ENCODE measurements around the gene AQP7. TPM values are rescaled to one million over a fixed set of nuclear protein-coding genes. Genes with fewer than 3 reads are reported as not detected.
"Not testable (repeated sequence)": the region's sequence is repeated elsewhere in the genome, so short reads cannot be mapped to it uniquely, and the experiment has no call there.

Gene AQP7
- total and polyA plus RNA-seq, 4 donors = 0.33 to 3.1 (median 1.0) TPM

DNA sequence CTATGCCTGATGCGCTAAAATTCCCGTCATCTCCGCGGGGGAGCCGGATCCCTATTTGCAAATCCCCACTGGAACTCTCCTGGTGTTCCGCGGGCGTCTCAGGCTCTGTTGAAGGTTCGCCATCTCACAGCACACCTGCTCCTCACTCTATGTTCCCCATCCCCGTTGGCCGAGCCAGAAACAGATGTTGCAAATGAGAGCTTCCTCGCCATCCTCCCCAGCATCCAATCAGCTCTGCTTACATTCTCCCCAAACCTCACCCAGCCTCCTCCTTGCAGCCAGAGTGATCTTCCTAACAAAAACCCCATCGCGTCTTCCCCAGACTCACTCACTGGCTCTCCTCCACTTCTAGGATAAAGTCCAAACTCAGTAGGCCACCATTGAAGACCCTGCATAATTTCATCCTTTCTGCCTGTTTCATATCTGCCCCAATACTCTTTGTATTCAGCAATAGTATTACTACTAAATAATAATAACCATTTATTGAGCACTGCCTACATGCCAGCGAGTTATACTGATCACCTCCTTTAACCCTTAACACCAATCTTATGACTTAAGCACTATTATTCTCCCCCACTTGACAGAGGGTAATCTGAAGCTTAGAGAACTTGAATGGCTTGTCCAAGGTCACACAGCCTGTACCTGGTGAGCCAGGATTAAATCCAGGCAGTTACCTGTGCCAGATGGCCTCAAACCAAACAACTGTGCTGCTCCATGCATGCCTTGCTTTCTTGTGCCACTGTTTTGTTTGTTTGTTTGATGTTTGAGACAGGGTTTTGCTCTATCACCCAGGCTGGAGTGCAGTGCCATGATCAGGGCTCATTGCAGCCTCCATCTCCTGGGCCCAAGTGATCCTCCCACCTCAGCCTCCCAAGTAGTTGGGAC, 14.0 kb downstream of the AQP7 start:
- peaks cover 13% of the 10 kb centered on the region for H3K4me1 ChIP-seq (ENCODE audit: control insufficient read depth, insufficient read depth, low read length)
- H3K9me3 ChIP-seq (ENCODE audit: control insufficient read depth, insufficient read depth, low read length) = no peaks in the 10 kb centered on the region
- DNase-seq (ENCODE audit: low read depth in 4 of 6, low spot score in 6 of 6) = peak in 2 of 6 donors; percentile 18 to 51
- H3K27ac ChIP-seq (ENCODE audit: low read depth, low read length) = no peak overlapping the region
- H3K36me3 ChIP-seq (ENCODE audit: control insufficient read depth, insufficient read depth, low read length) = no peaks in the 10 kb centered on the region
- no peaks in the 10 kb centered on the region for H3K27me3 ChIP-seq (ENCODE audit: control insufficient read depth, insufficient read depth, low read length)
- 60% methylated on average over 15 of the region's 15 CpGs for WGBS (ENCODE audit: insufficient coverage)
- no peak overlapping the region for H3K4me3 ChIP-seq (ENCODE audit: low read depth, low read length)

DNA sequence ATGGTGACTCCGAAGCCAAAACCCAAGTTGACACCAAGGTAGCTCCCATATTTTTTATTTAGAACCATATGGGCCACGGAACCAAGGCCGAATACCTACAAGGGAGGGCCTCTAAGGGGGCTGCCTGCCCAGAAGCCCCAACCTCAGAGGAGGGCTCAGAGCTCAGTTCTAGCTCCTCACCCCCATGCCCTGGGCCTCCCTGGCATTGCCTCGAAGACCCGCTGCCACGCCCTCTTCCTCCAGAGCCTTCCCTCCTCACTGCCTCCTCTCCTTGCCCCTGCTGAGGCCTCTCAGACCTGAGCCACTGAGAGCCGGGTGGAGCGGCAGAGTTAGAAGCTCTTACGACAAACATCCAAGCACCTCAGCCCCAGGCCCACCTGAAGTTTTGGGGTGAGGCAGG, 15.4 kb downstream of the AQP7 start:
- H3K4me1 ChIP-seq (ENCODE audit: control insufficient read depth, insufficient read depth, low read length) = peaks cover 13% of the 10 kb centered on the region
- DNase-seq (ENCODE audit: low read depth in 4 of 6, low spot score in 6 of 6) = not testable (repeated sequence)
- WGBS (ENCODE audit: insufficient coverage) = 92% methylated on average over 7 of the region's 9 CpGs

DNA sequence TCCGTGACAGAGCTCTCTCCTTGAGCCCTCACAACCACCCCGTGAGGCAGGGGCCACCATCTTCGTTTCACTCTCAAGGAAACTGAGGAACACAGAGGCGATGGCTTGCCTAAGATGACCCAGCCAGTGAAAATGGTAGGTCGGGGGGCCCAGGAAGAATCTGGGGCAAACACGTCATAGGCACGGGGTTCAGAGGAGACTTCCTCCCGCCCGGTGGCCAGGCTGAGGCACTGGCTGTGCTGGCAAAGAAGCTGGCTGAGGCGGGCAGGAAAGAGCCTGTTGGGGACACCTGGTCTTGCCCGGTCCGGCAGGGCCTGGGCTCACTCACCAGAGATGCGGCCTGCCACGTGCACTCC, 15.7 kb downstream of the AQP7 start:
- not testable (repeated sequence) for DNase-seq (ENCODE audit: low read depth in 4 of 6, low spot score in 6 of 6); H3K27me3 ChIP-seq (ENCODE audit: control insufficient read depth, insufficient read depth, low read length); H3K36me3 ChIP-seq (ENCODE audit: control insufficient read depth, insufficient read depth, low read length); H3K27ac ChIP-seq (ENCODE audit: low read depth, low read length); H3K9me3 ChIP-seq (ENCODE audit: control insufficient read depth, insufficient read depth, low read length); H3K4me3 ChIP-seq (ENCODE audit: low read depth, low read length)
- peaks cover 13% of the 10 kb centered on the region for H3K4me1 ChIP-seq (ENCODE audit: control insufficient read depth, insufficient read depth, low read length)
- WGBS (ENCODE audit: insufficient coverage) = 93% methylated on average over 10 of the region's 14 CpGs

More for the DNA sequence above, 15.4 kb downstream of the AQP7 start:
- H3K27ac ChIP-seq (ENCODE audit: low read depth, low read length); H3K4me3 ChIP-seq (ENCODE audit: low read depth, low read length); H3K27me3 ChIP-seq (ENCODE audit: control insufficient read depth, insufficient read depth, low read length); H3K36me3 ChIP-seq (ENCODE audit: control insufficient read depth, insufficient read depth, low read length); H3K9me3 ChIP-seq (ENCODE audit: control insufficient read depth, insufficient read depth, low read length): not testable (repeated sequence)

DNA sequence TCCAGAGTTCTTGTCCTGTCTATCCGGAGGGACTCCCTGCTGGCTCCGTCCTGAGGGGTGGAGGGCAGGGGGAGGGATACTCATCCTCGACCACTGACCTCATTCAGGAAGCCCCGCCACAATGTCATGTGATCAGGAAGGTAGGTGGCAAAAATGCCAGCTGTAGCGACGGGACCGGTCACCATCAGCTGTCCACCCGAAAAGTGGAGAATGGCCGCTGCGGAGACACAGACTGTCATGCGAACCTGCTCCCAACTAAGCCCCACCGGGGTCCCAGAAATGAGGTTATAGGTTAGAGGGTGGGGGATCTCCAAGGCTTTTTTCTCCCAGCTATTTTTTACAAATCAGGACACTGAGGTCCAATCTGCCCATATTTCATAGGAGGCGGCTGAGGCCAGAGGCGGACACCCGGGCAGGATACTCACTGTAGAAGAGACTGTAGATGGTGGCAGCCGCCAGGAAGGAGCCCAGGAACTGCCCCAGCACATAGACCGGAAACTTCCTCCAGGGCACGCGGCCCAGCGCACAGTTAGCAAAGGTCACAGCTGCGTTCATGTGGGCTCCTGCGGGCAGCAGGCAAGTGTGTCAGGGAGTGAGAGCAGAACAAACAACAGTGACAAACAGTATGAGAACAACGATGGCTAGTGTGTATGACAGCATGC, 16.3 kb downstream of the AQP7 start:
- H3K4me1 ChIP-seq (ENCODE audit: control insufficient read depth, insufficient read depth, low read length) = peaks cover 13% of the 10 kb centered on the region
- H3K27ac ChIP-seq (ENCODE audit: low read depth, low read length); H3K27me3 ChIP-seq (ENCODE audit: control insufficient read depth, insufficient read depth, low read length); DNase-seq (ENCODE audit: low read depth in 4 of 6, low spot score in 6 of 6); H3K4me3 ChIP-seq (ENCODE audit: low read depth, low read length); H3K9me3 ChIP-seq (ENCODE audit: control insufficient read depth, insufficient read depth, low read length); H3K36me3 ChIP-seq (ENCODE audit: control insufficient read depth, insufficient read depth, low read length): not testable (repeated sequence)
- WGBS (ENCODE audit: insufficient coverage) = 94% methylated on average over 14 of the region's 23 CpGs

DNA sequence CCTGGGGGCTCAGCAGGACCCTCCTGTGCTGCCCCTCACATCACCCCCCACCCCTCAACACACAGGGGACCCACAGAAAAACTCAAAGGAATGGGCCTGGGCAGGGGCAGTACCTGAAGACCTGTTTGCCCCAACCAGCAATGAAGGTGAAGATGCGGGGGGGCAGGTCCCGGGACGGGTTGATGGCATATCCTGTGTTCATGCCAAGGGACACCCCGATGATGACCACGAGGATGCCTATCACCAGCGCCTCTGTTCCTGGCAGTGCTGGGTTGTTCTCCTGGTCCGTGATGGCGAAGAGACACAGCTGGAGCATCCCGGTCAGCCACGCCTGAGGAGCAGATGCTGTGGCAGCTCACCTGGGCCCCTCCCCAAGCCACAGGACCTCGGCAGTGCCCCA, 16.8 kb downstream of the AQP7 start:
- H3K4me3 ChIP-seq (ENCODE audit: low read depth, low read length); DNase-seq (ENCODE audit: low read depth in 4 of 6, low spot score in 6 of 6); H3K27me3 ChIP-seq (ENCODE audit: control insufficient read depth, insufficient read depth, low read length); H3K27ac ChIP-seq (ENCODE audit: low read depth, low read length); H3K9me3 ChIP-seq (ENCODE audit: control insufficient read depth, insufficient read depth, low read length); H3K36me3 ChIP-seq (ENCODE audit: control insufficient read depth, insufficient read depth, low read length); H3K4me1 ChIP-seq (ENCODE audit: control insufficient read depth, insufficient read depth, low read length): not testable (repeated sequence)
- 96% methylated on average over 11 of the region's 11 CpGs for WGBS (ENCODE audit: insufficient coverage)

- H3K27me3 ChIP-seq (ENCODE audit: control insufficient read depth, insufficient read depth, low read length); H3K27ac ChIP-seq (ENCODE audit: low read depth, low read length); DNase-seq (ENCODE audit: low read depth in 4 of 6, low spot score in 6 of 6); H3K9me3 ChIP-seq (ENCODE audit: control insufficient read depth, insufficient read depth, low read length); H3K4me3 ChIP-seq (ENCODE audit: low read depth, low read length); H3K4me1 ChIP-seq (ENCODE audit: control insufficient read depth, insufficient read depth, low read length); H3K36me3 ChIP-seq (ENCODE audit: control insufficient read depth, insufficient read depth, low read length): not testable (repeated sequence)
- WGBS (ENCODE audit: insufficient coverage) = 94% methylated on average over 11 of the region's 11 CpGs
Observed at GRCh38 chr9:33383396-33383795, 19.0 kb downstream of the AQP7 start.

- H3K4me3 ChIP-seq (ENCODE audit: low read depth, low read length); DNase-seq (ENCODE audit: low read depth in 4 of 6, low spot score in 6 of 6); H3K9me3 ChIP-seq (ENCODE audit: control insufficient read depth, insufficient read depth, low read length); H3K27ac ChIP-seq (ENCODE audit: low read depth, low read length); H3K27me3 ChIP-seq (ENCODE audit: control insufficient read depth, insufficient read depth, low read length); H3K36me3 ChIP-seq (ENCODE audit: control insufficient read depth, insufficient read depth, low read length); H3K4me1 ChIP-seq (ENCODE audit: control insufficient read depth, insufficient read depth, low read length): not testable (repeated sequence)
- 82% methylated on average over 5 of the region's 10 CpGs for WGBS (ENCODE audit: insufficient coverage)
Observed at GRCh38 chr9:33382397-33382796, 20.0 kb downstream of the AQP7 start.

DNA sequence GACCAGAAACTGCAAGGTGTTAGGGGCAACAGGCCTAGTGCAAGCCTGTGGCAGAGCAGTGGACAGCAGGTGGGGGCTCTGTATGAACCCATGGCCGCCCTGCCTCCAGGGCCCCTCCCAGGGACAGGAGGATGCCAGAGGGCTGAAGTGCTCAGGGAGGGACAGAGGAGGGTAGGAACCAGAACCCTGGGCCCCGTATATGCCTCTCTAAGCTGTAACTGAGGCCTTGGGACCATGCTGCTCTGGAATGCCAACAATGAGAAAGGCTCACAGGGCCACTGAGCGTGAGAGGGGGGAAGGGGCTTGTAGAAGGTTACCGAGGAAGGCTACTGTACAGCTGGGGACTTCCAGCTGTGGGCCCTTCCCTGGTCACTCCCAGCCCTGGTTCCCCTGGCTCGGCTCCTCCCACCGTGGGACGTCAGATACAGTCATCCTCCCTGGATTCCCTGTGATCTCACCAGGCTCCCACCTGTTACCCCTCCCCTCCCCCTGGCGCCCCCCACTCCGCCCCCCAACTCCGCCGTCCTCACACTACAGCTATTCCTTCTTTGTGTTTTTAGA, 21.1 kb downstream of the AQP7 start:
- Histone ChIP-seq H3K27me3 (ENCODE audit: control insufficient read depth, insufficient read depth, low read length) (no peaks in the 10 kb centered on the region), H3K4me3 (ENCODE audit: low read depth, low read length) (no peak overlapping the region), H3K4me1 (ENCODE audit: control insufficient read depth, insufficient read depth, low read length) (no peaks in the 10 kb centered on the region), H3K27ac (ENCODE audit: low read depth, low read length) (no peak overlapping the region), H3K9me3 (ENCODE audit: control insufficient read depth, insufficient read depth, low read length) (no peaks in the 10 kb centered on the region), H3K36me3 (ENCODE audit: control insufficient read depth, insufficient read depth, low read length) (no peaks in the 10 kb centered on the region)
- WGBS (ENCODE audit: insufficient coverage) = 38% methylated on average over 3 of the region's 11 CpGs
- DNase-seq (ENCODE audit: low read depth in 4 of 6, low spot score in 6 of 6) = no peak

DNA sequence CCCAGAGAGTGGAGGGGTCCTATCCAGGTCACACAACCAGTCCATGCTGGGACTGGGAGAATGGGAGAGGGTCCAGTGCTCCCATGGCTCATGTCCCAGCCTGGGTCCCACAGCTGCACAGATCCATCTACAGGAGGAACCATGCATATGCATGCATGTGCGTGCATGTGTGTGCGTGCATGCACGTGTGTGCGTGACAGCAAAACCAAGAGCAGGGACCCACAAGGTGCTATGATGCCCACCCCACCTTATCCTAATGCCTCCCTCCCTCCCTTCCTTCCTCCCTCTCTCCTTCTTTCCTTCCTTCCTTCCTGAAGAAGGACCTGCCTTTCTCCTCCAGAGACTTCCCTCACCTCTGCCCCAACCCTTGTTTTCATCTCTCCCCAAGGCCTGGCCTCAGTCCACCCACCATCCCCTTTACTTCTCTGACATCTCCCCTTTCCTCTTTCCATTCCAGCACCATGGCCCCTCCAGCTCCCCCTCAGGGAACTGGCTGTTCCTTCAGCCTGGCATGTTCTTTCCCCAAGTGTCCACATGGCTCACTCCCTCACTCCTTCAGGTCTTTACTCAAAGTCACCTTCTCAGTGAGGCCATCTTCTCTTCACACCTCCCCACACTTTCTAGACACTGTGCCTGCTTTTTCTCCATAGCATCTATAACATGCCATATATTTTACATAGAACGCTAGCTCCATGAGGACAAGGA, 21.8 kb downstream of the AQP7 start:
- WGBS (ENCODE audit: insufficient coverage) = 95% methylated on average over 5 of the region's 5 CpGs
- no peak for DNase-seq (ENCODE audit: low read depth in 4 of 6, low spot score in 6 of 6)
- Histone ChIP-seq H3K36me3 (ENCODE audit: control insufficient read depth, insufficient read depth, low read length) (no peaks in the 10 kb centered on the region), H3K4me3 (ENCODE audit: low read depth, low read length) (no peak overlapping the region), H3K4me1 (ENCODE audit: control insufficient read depth, insufficient read depth, low read length) (peaks cover 4% of the 10 kb centered on the region), H3K9me3 (ENCODE audit: control insufficient read depth, insufficient read depth, low read length) (no peaks in the 10 kb centered on the region), H3K27me3 (ENCODE audit: control insufficient read depth, insufficient read depth, low read length) (no peaks in the 10 kb centered on the region), H3K27ac (ENCODE audit: low read depth, low read length) (no peak overlapping the region)

Data from spinal cord (tissue), 10 donors.